ENCODE results near the gene CNTD1.

DNA sequence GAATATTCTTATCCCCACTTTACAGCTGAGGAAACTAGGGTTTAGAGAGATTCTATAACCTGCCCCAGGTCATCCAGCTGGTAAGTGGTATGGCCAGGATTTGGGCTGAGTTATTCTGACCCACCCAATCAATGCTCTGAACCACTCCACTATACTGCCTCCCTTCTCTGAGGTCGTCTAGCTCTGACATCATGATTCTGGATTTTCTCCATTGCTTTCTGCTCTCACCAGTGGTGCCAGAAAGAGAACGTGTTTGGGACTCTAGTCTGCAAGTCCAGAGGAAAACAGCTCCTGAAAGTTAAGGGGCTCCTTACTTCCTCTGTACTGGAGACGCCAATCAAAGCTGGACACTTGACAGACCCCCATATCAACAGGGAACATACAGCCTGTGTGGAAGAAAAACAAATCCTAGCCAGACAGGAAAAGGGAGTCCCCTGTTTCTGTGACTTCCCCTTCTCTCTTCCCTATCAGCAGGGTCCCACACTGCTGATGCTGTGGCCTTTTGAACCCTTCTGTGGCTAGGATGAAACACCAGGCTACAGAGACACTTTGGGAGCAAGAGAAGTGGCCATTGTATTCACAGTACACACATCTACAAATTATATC lies 47.8 kb upstream of the CNTD1 start:
- no peak for TF ChIP-seq EZH2 (IDR thresholded peaks at IDR 0.05; ENCODE audit: insufficient read depth, poor library complexity, severe bottlenecking)
- TF ChIP-seq EZH2phosphoT487 (IDR thresholded peaks at IDR 0.05; ENCODE audit: insufficient read depth, low read depth), result no peak
